SKM-1 treated with dmso at 0.1 percent for 144 hours (cell line): Measurements from ENCODE around the gene GRIK5.
"Not testable (repeated sequence)": the region's sequence is repeated elsewhere in the genome, so short reads cannot be mapped to it uniquely, and the experiment has no call there.

Source experiments
- DNase-seq: peaks from one replicate; lab custom pipeline; 2025; ENCODE audit not compliant: unreplicated experiment; lab: John Stamatoyannopoulos, UW

The GRIK5 gene

GRCh38 chr19:42053037-42053935, 16.7 kb downstream of the GRIK5 start:
- no peak for DNase-seq

GRCh38 chr19:42052241-42052863, 17.7 kb downstream of the GRIK5 start:
- DNase-seq, result no peak

GRCh38 chr19:42051166-42052115, 18.6 kb downstream of the GRIK5 start:
- DNase-seq, result no peak

DNA sequence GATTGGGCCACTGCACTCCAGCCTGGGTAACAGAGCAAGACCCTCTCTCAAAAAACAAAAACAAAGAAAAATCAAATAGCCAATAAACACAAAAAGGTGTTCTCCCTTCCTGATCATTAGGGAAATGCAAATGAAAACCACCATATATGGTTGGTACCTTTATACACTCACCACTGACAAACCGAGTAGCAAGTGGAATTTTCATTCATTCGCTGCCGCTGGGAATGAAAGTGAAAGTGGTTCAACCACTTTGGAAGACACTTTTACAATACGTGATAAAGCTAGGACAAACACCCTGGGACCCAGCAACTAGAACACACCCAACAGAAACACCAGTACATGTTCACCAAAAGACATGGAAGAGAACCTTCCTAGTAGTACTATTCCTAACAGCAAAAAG, 21.0 kb downstream of the GRIK5 start:
- no peak for DNase-seq

- DNase-seq, result no peak
Measured at GRCh38 chr19:42045575-42045974, 24.4 kb downstream of the GRIK5 start.

GRCh38 chr19:42042455-42043170, 27.4 kb downstream of the GRIK5 start:
- no peak for DNase-seq

DNA sequence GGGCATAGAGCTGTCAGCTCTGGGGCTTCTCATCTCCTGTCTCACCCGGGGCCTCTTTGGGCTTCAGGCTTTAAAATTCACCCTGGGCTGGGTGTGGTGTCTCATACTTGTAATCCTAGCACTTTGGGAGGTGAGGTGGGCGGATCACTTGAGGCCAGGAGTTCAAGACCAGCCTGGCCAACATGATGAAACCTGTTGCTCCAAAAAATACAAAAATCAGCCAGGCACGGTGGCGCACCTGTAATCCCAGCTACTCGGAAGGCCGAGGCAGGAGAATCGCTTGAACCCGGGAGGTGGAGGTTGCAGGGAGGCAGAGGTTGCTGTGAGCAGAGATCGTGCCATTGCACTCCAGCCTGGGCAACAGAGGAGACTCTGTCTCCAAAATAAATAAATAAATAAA, 29.5 kb downstream of the GRIK5 start:
- DNase-seq, result not testable (repeated sequence)

- DNase-seq, result no peak
Measured at GRCh38 chr19:42040031-42040430, 30.0 kb downstream of the GRIK5 start.

DNA sequence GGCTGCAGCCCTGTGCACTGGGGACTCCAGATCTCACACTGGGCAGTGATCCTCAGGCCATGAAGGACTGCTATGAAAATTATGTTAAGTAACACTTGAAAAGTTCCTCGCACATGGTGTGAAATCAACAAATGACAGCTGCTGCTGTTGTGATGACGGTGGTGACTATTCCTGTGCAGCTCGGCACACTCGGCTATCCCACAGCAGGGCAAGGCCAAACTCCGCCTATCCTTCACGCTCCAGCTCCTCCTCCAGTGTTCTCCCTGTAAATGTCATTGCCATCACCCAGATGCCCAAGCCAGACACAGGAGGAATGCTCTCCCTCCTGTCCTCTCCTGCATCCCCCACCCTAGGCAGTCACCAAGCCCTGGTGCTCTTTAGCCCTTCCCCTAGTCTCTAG, 31.3 kb downstream of the GRIK5 start:
- DNase-seq, result no peak

GRCh38 chr19:42037649-42038048, 32.4 kb downstream of the GRIK5 start:
- no peak for DNase-seq

DNA sequence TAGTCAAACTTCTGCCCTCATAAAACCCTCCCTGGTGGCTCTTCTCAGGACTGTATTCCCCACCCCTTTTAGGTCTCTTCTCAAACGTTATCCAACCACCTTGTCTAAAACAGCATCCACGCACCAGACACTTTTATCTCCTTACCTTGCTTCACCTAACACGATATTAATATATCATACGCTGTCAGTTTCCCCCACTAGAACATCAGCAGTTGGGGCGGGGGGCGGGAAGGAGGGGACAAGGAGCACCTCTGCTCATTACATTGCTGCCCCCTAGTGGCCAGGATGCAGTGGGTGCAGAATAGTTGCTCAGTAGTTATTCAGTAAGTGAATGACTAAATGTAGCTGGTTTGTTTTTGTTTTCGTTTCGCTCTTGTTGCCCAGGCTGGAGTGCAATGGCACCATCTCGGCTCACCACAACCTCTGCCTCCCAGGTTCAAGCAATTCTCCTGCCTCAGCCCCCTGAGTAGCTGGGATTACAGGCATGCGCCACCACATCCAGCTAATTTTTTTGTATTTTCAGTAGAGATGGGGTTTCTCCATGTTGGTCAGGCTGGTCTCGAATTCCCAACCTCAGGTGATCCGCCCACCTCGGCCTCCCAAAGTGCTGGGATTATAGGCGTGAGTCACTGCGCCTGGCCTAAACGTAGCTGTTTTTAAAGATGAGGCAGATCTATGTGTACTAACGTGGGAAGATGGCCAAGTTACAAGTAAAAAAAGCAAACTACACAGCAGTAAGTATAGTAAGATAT, 35.2 kb downstream of the GRIK5 start:
- peak; percentile 4 for DNase-seq

DNA sequence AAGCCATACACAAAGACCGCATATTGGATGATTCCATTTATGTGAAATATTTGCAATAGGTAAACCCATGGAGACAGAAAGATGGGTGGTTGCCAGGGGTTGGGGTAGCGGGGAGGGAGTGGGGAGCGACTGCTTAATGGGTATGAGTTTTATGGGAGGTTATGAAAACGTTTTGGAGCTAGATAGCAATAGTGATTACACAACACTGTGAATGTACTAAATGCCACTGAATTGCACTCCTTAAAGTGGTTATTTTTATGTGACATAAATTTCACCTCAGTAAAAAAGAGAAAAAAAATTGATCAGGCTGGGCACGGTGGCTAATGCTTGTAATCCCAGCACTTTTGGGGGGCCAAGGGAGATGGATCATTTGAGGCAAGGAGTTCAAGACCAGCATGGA, 36.6 kb downstream of the GRIK5 start:
- no peak for DNase-seq

- DNase-seq, result no peak
Measured at GRCh38 chr19:42032431-42032830, 37.6 kb downstream of the GRIK5 start.

GRCh38 chr19:42030645-42031440, 39.2 kb downstream of the GRIK5 start:
- no peak for DNase-seq

DNA sequence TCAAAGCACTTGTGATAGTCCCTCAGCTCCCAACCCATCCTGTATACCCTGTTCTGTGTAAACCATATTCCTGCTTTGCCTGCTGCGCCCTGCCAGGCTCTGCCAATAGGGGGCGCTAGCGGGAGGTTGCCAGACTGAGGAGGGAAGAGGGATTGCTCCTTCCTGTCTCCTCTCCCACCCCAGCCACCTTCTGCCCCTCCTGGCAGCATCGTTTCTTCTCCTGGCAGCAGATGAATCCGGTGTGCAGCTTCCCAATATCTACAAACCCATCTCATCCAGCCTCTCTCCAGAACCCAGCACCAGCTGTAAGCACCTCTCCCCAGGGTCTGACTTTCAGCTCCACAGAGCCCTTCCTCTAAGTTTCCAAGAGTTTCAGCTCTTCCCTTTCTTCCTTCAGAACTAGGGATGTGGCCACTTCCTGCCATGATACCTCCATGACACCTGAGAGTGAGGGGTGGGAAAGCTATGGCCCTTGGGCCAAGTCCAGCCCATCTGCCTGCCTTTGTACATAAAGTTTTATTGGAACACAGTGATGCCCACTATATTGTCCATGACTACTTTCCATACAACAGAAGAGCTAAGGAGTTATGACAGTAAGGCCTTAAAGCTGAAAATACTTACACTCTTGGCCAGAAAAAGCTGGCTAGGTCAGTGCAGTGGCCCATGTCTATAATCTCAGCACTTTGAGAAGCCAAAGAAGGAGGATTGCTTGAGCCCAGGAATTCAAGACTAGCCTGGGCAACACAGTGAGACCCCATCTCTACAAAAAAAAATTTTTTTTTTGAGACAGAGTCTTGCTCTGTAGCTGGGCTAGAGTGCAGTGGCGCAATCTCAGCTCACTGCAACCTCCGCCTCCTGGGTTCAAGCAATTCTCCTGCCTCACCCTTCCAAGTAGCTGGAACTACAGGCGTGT, 41.4 kb downstream of the GRIK5 start:
- no peak for DNase-seq

GRCh38 chr19:42024622-42025111, 45.3 kb downstream of the GRIK5 start:
- DNase-seq, result no peak

- no peak for DNase-seq
Measured at GRCh38 chr19:42023943-42024260, 46.1 kb downstream of the GRIK5 start.
